B cell (primary cell): ENCODE results near the gene SNED1.

Experiments used
- EZH2 ChIP-seq: IDR thresholded peaks from 2 replicates; pipeline ENCODE4 v1.6.1; 2012; ENCODE audit warnings: borderline replicate concordance, low read depth, mild to moderate bottlenecking, moderate library complexity, low read length; ENCODE audit not compliant: insufficient read depth, poor library complexity, severe bottlenecking
- TF ChIP-seq, protein P1 (sequence below): fragments of 200-600 bp; IDR thresholded peaks from one replicate; pipeline ENCODE4 v1.8.0; 2022; ENCODE audit warnings: antibody characterized with exemption, mild to moderate bottlenecking

DNA sequence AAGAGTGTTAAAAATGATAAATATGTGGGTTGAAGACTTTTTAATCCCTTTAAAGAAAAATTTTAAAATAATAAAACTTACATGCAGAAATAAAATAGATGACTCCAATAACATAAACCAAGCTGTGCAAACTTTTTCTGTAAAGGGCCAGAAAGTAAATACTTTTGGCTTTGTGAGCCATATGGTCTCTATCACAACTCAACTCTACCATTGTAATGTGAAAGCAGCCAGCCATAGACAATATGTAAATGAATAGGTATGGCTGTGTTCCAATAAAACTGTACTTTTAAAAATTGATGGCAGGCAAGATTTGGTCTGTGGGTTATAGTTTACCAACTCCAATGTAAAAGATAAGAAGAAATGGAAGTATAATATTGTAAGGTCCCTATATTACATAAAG lies 45.2 kb downstream of the SNED1 start:
- TF ChIP-seq, protein P1, sequence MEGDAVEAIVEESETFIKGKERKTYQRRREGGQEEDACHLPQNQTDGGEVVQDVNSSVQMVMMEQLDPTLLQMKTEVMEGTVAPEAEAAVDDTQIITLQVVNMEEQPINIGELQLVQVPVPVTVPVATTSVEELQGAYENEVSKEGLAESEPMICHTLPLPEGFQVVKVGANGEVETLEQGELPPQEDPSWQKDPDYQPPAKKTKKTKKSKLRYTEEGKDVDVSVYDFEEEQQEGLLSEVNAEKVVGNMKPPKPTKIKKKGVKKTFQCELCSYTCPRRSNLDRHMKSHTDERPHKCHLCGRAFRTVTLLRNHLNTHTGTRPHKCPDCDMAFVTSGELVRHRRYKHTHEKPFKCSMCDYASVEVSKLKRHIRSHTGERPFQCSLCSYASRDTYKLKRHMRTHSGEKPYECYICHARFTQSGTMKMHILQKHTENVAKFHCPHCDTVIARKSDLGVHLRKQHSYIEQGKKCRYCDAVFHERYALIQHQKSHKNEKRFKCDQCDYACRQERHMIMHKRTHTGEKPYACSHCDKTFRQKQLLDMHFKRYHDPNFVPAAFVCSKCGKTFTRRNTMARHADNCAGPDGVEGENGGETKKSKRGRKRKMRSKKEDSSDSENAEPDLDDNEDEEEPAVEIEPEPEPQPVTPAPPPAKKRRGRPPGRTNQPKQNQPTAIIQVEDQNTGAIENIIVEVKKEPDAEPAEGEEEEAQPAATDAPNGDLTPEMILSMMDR = no peak
- no peak for TF ChIP-seq EZH2
